ENCODE results near the gene PTP4A2. TPM values are rescaled to one million over a fixed set of nuclear protein-coding genes. Genes with fewer than 3 reads are reported as not detected.

Gene PTP4A2
- total and polyA plus RNA-seq, 8 donors = 78.6 to 330 (median 167) TPM

DNA sequence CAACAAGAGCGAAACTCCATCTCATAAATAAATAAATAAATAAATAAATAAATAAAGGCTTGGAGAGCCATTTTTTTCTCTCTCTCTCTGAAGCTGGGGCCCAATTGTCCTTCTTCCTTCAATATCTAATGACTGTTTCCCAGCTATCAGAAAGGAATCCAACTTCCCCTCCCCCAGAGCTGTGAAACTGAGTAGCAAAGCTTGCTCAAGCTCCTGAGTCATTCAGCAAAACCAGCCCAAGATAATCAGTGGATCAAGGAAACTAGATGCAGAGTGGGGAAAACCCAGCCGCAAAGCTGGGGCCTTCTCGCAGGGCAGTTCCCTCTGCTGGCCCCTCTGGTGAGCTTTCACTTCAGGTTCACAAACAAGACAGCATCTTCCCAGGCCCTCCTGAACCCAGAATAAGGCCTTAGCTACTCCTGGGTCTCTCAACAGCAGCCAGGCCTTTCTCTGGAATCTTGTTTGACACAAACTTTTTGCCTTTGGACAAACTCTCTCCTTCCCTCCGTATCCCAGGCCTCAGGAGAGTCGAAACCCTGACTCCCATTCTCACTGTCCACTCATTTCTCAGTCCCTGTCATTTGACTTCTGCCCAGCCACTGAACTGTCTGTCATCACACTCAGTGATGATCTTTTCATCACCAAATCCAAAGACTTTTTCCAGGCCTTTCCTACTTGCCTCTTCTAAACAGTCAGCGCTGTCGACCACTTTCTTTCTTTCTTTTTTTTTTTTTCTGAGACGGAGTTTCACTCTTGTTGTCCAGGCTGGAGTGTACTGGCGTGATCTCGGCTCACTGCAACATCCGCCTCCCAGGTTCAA lies 18.0 kb upstream of the PTP4A2 start:
- 33 to 43% (median 39%) methylated on average over 11 of the region's 11 CpGs for WGBS, 5 donors
- peak overlapping the region; percentile 88 to 97 (median 93) for H3K27ac ChIP-seq
- H3K27me3 ChIP-seq = no peaks in the 10 kb centered on the region
- H3K4me3 ChIP-seq = no peak overlapping the region
- H3K4me1 ChIP-seq = peaks cover 43 to 76% (median 43%) of the 10 kb centered on the region in 4 donors
- intact Hi-C loops (cut with DNase I; ENCODE audit: low total_unique reads) = no loop called here
- no peaks in the 10 kb centered on the region for H3K9me3 ChIP-seq
- no peaks in the 10 kb centered on the region for H3K36me3 ChIP-seq
- peak; percentile 90 to 96 for DNase-seq
- TF ChIP-seq POLR2AphosphoS5 (IDR thresholded peaks at IDR 0.05) (peak; percentile 89 to 97 (median 90)), POLR2A (IDR thresholded peaks at IDR 0.05) (no peak), EP300 (IDR thresholded peaks at IDR 0.05) (no peak)
- TF ChIP-seq, protein P1, sequence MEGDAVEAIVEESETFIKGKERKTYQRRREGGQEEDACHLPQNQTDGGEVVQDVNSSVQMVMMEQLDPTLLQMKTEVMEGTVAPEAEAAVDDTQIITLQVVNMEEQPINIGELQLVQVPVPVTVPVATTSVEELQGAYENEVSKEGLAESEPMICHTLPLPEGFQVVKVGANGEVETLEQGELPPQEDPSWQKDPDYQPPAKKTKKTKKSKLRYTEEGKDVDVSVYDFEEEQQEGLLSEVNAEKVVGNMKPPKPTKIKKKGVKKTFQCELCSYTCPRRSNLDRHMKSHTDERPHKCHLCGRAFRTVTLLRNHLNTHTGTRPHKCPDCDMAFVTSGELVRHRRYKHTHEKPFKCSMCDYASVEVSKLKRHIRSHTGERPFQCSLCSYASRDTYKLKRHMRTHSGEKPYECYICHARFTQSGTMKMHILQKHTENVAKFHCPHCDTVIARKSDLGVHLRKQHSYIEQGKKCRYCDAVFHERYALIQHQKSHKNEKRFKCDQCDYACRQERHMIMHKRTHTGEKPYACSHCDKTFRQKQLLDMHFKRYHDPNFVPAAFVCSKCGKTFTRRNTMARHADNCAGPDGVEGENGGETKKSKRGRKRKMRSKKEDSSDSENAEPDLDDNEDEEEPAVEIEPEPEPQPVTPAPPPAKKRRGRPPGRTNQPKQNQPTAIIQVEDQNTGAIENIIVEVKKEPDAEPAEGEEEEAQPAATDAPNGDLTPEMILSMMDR (IDR thresholded peaks at IDR 0.05) = peak in 4 of 7 experiments; percentile 43 to 51 (median 48)

DNA sequence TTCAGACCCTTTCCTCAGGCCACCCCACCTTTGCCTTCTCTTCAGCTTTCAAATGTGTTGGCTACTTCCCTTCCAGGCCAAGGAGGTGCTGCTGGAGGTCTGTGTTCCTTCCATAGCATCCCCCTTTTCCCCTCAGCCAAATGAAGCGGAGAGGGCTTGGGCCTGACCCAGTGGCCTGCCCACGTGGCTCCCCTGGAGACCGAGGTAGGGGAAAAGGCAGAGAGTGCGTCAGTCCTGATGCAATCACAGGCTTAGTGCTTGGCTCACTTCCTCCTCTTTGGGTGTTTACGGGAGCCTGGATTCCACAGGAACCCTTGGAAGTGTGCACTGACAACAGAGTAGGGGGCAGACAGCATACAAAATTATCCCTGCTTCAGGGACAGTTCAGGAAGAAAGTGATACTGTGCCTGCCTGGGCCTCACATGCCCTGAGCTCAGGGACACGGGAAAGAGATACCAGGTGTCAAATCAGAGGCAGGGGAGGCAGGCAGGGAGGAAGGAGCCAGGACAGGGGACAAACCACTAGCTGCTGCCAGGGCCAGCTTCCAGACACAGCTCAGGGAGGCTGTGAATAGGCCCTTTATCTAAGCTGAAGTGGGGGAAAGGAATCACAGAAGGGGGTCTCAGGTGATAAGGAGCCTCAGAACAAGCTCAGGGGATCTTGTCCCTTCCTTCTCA lies 16.6 kb upstream of the PTP4A2 start:
- intact Hi-C loops (cut with DNase I; ENCODE audit: low total_unique reads) = no loop called here
- H3K9me3 ChIP-seq = no peaks in the 10 kb centered on the region
- no peak overlapping the region for H3K4me3 ChIP-seq
- no peaks in the 10 kb centered on the region for H3K27me3 ChIP-seq
- H3K36me3 ChIP-seq = no peaks in the 10 kb centered on the region
- no peak for TF ChIP-seq POLR2A (IDR thresholded peaks at IDR 0.05)
- peak; percentile 93 to 97 (median 97) for TF ChIP-seq POLR2AphosphoS5 (IDR thresholded peaks at IDR 0.05)
- TF ChIP-seq EP300 (IDR thresholded peaks at IDR 0.05) = peak; percentile 93
- WGBS, 5 donors = 4 to 20% (median 9%) methylated on average over 6 of the region's 6 CpGs
- peak overlapping the region; percentile 88 to 97 (median 93) for H3K27ac ChIP-seq
- peak; percentile 85 to 94 for DNase-seq
- peaks cover 43 to 70% (median 43%) of the 10 kb centered on the region in 4 donors for H3K4me1 ChIP-seq

DNA sequence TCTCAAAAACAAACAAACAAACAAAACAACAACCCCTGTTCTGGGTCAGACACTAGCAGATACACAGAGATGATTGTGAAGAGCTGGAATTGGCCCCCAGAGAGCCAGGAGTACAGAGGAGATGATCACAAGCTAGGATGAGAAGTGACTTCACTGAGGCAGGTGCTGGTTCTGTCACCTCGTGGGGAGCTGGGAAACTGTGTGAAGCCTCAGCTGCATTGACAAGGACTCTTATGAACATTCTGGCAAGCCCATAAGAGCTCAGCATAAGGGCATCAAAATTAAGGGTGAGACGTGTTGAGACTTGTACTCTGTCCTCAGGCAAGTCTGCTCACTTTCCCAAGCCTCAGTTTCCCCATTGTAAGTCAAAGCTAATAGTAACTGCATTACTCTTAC lies 14.7 kb upstream of the PTP4A2 start:
- 64 to 74% (median 67%) methylated on average over 2 of the region's 2 CpGs for WGBS, 5 donors
- Histone ChIP-seq H3K27ac (peak overlapping the region in 3 of 5 donors; percentile 62 to 97 (median 93)), H3K4me3 (no peak overlapping the region), H3K9me3 (no peaks in the 10 kb centered on the region), H3K4me1 (peaks cover 40 to 65% (median 43%) of the 10 kb centered on the region in 4 donors), H3K27me3 (no peaks in the 10 kb centered on the region), H3K36me3 (no peaks in the 10 kb centered on the region)
- DNase-seq = no peak
- TF ChIP-seq, protein P1 (IDR thresholded peaks at IDR 0.05) = no peak
- TF ChIP-seq POLR2A (IDR thresholded peaks at IDR 0.05) (no peak), POLR2AphosphoS5 (IDR thresholded peaks at IDR 0.05) (no peak), EP300 (IDR thresholded peaks at IDR 0.05) (no peak)
- intact Hi-C loops (cut with DNase I; ENCODE audit: low total_unique reads) = no loop called here

DNA sequence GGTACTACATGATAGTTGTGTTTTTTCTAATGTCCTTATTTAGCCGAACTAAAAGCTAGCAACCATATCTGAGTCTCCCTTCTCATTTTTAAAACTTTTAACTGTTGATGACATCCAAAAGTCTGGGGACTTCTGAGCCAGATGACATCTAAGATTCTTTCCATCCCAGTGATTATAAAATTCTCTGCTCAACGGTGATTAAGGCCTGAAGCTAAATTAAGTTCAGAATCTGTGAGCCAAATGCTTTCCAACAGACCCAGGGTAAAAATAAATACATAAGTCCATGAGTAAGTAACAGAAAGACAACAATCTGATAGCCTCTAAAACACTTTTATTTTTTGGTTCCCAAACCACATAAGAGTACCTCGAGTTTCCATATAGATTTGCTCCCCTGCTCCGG lies 13.1 kb upstream of the PTP4A2 start:
- Histone ChIP-seq H3K4me3 (no peak overlapping the region), H3K27me3 (no peaks in the 10 kb centered on the region), H3K9me3 (no peaks in the 10 kb centered on the region), H3K27ac (peak overlapping the region in 4 of 5 donors; percentile 4 to 93 (median 44)), H3K36me3 (no peaks in the 10 kb centered on the region), H3K4me1 (peaks cover 27 to 62% (median 35%) of the 10 kb centered on the region in 4 donors)
- intact Hi-C loops (cut with DNase I; ENCODE audit: low total_unique reads) = no loop called here
- no peak for TF ChIP-seq EP300 (IDR thresholded peaks at IDR 0.05)
- no peak for TF ChIP-seq POLR2A (IDR thresholded peaks at IDR 0.05)
- TF ChIP-seq, protein P1 (IDR thresholded peaks at IDR 0.05) = no peak
- TF ChIP-seq POLR2AphosphoS5 (IDR thresholded peaks at IDR 0.05) = no peak
- 57 to 63% (median 60%) methylated on average over 4 of the region's 4 CpGs for WGBS, 5 donors
- DNase-seq = no peak
